Adipose tissue (tissue), 3 donors: ENCODE data around the gene SYT2. TPM values are rescaled to one million over a fixed set of nuclear protein-coding genes. Genes with fewer than 3 reads are reported as not detected.
"Not testable (repeated sequence)": the region's sequence is repeated elsewhere in the genome, so short reads cannot be mapped to it uniquely, and the experiment has no call there.

Source experiments
- H3K27ac ChIP-seq: one replicate; pipeline ENCODE4 v1.5.1; 2013; ENCODE audit warnings: low read depth, low read length
- WGBS, 3 donors: extraction: QIAGEN DNeasy Blood & Tissue Kit; methylation state at CpG; one replicate each; pipeline ENCODE4 v1.1.7; 2013; 5-methylcytosine and 5-hydroxymethylcytosine counted together
- polyA plus RNA-seq, 3 donors: library from polyadenylated mRNA; stranded (reverse); fragments of 200-250 nt; gene quantifications; one replicate each; pipeline ENCODE4 v1.2.3, GENCODE V29; 2013
- donor health status: healthy with polysubstance abuse.
- donor health status: Bipolar disorder and iron deficiency.
- donor health status: healthy.

SYT2 gene
- polyA plus RNA-seq, 3 donors: 0.01 to 0.11 (median 0.01) TPM

- 66 to 68% (median 67%) methylated on average over 3 of the region's 3 CpGs for WGBS, 3 donors
- H3K27ac ChIP-seq: no peak overlapping the region
Observed at GRCh38 chr1:202571719-202572339, 138.4 kb downstream of the SYT2 start.

GRCh38 chr1:202569393-202570322 is 140.6 kb downstream of the SYT2 start:
- no peak overlapping the region for H3K27ac ChIP-seq

GRCh38 chr1:202568826-202569225 is 141.4 kb downstream of the SYT2 start:
- WGBS, 3 donors: 63 to 82% (median 75%) methylated on average over 4 of the region's 4 CpGs
- H3K27ac ChIP-seq: no peak overlapping the region

GRCh38 chr1:202568410-202568809 is 141.8 kb downstream of the SYT2 start:
- WGBS, 3 donors: 62 to 85% (median 67%) methylated on average over 2 of the region's 2 CpGs
- no peak overlapping the region for H3K27ac ChIP-seq

GRCh38 chr1:202567738-202568137 is 142.5 kb downstream of the SYT2 start:
- H3K27ac ChIP-seq: no peak overlapping the region
- 74 to 90% (median 76%) methylated on average over 4 of the region's 4 CpGs for WGBS, 3 donors

GRCh38 chr1:202565890-202566602 is 144.2 kb downstream of the SYT2 start:
- WGBS, 3 donors: 84 to 93% (median 90%) methylated on average over 2 of the region's 2 CpGs
- no peak overlapping the region for H3K27ac ChIP-seq

- WGBS, 3 donors: 74 to 90% (median 85%) methylated on average over 2 of the region's 2 CpGs
Observed at GRCh38 chr1:202564958-202565495, 145.2 kb downstream of the SYT2 start.

GRCh38 chr1:202563818-202564217 is 146.4 kb downstream of the SYT2 start:
- 90 to 94% (median 93%) methylated on average over 1 of the region's 1 CpG for WGBS, 3 donors
- no peak overlapping the region for H3K27ac ChIP-seq

More at GRCh38 chr1:202564958-202565495, 145.2 kb downstream of the SYT2 start:
- H3K27ac ChIP-seq: no peak overlapping the region

- 79 to 89% (median 84%) methylated on average over 13 of the region's 13 CpGs for WGBS, 3 donors
- no peak overlapping the region for H3K27ac ChIP-seq
Observed at GRCh38 chr1:202562444-202563060, 147.7 kb downstream of the SYT2 start.

GRCh38 chr1:202561726-202562443 is 148.4 kb downstream of the SYT2 start:
- no peak overlapping the region for H3K27ac ChIP-seq
- WGBS, 3 donors: 83 to 95% (median 84%) methylated on average over 2 of the region's 2 CpGs

- WGBS, 3 donors: 82 to 93% (median 92%) methylated on average over 1 of the region's 1 CpG
- H3K27ac ChIP-seq: no peak overlapping the region
Observed at GRCh38 chr1:202561240-202561639, 149.0 kb downstream of the SYT2 start.

- not testable (repeated sequence) for H3K27ac ChIP-seq
Observed at GRCh38 chr1:202557662-202558061, 152.6 kb downstream of the SYT2 start.

GRCh38 chr1:202556037-202556436 is 154.2 kb downstream of the SYT2 start:
- 55 to 93% (median 91%) methylated on average over 4 of the region's 4 CpGs for WGBS, 3 donors
- not testable (repeated sequence) for H3K27ac ChIP-seq

More at GRCh38 chr1:202557662-202558061, 152.6 kb downstream of the SYT2 start:
- 76 to 93% (median 83%) methylated on average over 1 of the region's 1 CpG for WGBS, 3 donors

- H3K27ac ChIP-seq: not testable (repeated sequence)
Observed at GRCh38 chr1:202554619-202555018, 155.6 kb downstream of the SYT2 start.

GRCh38 chr1:202553560-202554038 is 156.7 kb downstream of the SYT2 start:
- no peak overlapping the region for H3K27ac ChIP-seq
- 47 to 51% (median 48%) methylated on average over 3 of the region's 3 CpGs for WGBS, 3 donors

More at GRCh38 chr1:202554619-202555018, 155.6 kb downstream of the SYT2 start:
- WGBS, 3 donors: 76 to 97% (median 95%) methylated on average over 4 of the region's 4 CpGs

- 60 to 79% (median 78%) methylated on average over 1 of the region's 1 CpG for WGBS, 3 donors
- not testable (repeated sequence) for H3K27ac ChIP-seq
Observed at GRCh38 chr1:202553078-202553477, 157.2 kb downstream of the SYT2 start.

GRCh38 chr1:202552615-202553014 is 157.6 kb downstream of the SYT2 start:
- not testable (repeated sequence) for H3K27ac ChIP-seq

GRCh38 chr1:202551683-202552082 is 158.6 kb downstream of the SYT2 start:
- H3K27ac ChIP-seq: no peak overlapping the region
- 60 to 79% (median 73%) methylated on average over 3 of the region's 3 CpGs for WGBS, 3 donors
